Keratinocyte (primary cell): ENCODE measurements around the gene TPRA1. TPM values are rescaled to one million over a fixed set of nuclear protein-coding genes. Genes with fewer than 3 reads are reported as not detected.
A peak's percentile ranks its signal among the peaks of the same experiment; 100 is the strongest.

ENCODE experiments used
- DNase-seq: peaks from one replicate; pipeline ENCODE4 v3.0.0-alpha.2; 2011; ENCODE audit warnings: low read depth, missing footprints, low spot score
- FAIRE-seq: peaks from 2 replicates; lab custom pipeline; 2011; peaks lifted over from hg19 to GRCh38; lab: Jason Lieb, UNC
- H2AFZ ChIP-seq: 2 replicates; pipeline ENCODE4 v1.6.0; 2012; ENCODE audit warnings: low read length, control low read depth, inconsistent platforms; ENCODE audit not compliant: control insufficient read depth
- H3K27ac ChIP-seq: 2 replicates; pipeline ENCODE4 v1.5.1; 2011; ENCODE audit warnings: low read length; ENCODE audit not compliant: control insufficient read depth, insufficient read depth
- H3K27me3 ChIP-seq: 3 replicates; pipeline ENCODE4 v1.6.0; 2011; ENCODE audit warnings: low read length; ENCODE audit not compliant: control insufficient read depth, insufficient read depth; ENCODE audit errors: extremely low read depth
- H3K36me3 ChIP-seq, 2 experiments: 2 replicates in 1 of 2; 3 replicates in 1 of 2; pipeline ENCODE4 v1.5.1; 2011; ENCODE audit warnings: low read length in 2 of 2, mild to moderate bottlenecking in 1 of 2; ENCODE audit not compliant: control insufficient read depth in 2 of 2, insufficient read depth in 2 of 2; ENCODE audit errors: extremely low read depth in 1 of 2
- H3K4me1 ChIP-seq: 3 replicates; pipeline ENCODE4 v1.5.1; 2011; ENCODE audit warnings: low read length; ENCODE audit not compliant: control insufficient read depth, insufficient read depth; ENCODE audit errors: extremely low read depth
- H3K4me2 ChIP-seq: 3 replicates; pipeline ENCODE4 v1.6.0; 2011; ENCODE audit warnings: low read depth, low read length; ENCODE audit not compliant: control insufficient read depth, insufficient read depth; ENCODE audit errors: extremely low read depth
- H3K4me3 ChIP-seq, 3 experiments: fragments of 200-600 bp in 1 of 3; sonication (generic) in 1 of 3; 2 replicates in 2 of 3; 3 replicates in 1 of 3; pipeline ENCODE4 v1.5.1; 2011 to 2016; ENCODE audit warnings: low read length in 3 of 3, mild to moderate bottlenecking in 3 of 3, control low read depth in 2 of 3, inconsistent platforms in 1 of 3, low read depth in 1 of 3, mixed read lengths in 1 of 3, mixed run types in 1 of 3, moderate library complexity in 1 of 3; ENCODE audit not compliant: control insufficient read depth in 2 of 3, insufficient read depth in 2 of 3; ENCODE audit errors: extremely low read depth in 1 of 3
- H3K79me2 ChIP-seq: 2 replicates; pipeline ENCODE4 v1.6.0; 2012; ENCODE audit warnings: low read length; ENCODE audit not compliant: control insufficient read depth, insufficient read depth
- H3K9ac ChIP-seq: 3 replicates; pipeline ENCODE4 v1.6.0; 2011; ENCODE audit warnings: low read length; ENCODE audit not compliant: control insufficient read depth, insufficient read depth; ENCODE audit errors: extremely low read depth
- H3K9me1 ChIP-seq: 3 replicates; pipeline ENCODE4 v1.6.0; 2011; ENCODE audit warnings: low read length; ENCODE audit not compliant: control insufficient read depth, insufficient read depth; ENCODE audit errors: extremely low read depth
- H3K9me3 ChIP-seq: 2 replicates; pipeline ENCODE4 v1.5.1; 2012; ENCODE audit warnings: low read depth, low read length; ENCODE audit not compliant: control insufficient read depth
- H4K20me1 ChIP-seq: 3 replicates; pipeline ENCODE4 v1.6.0; 2011; ENCODE audit warnings: low read length; ENCODE audit not compliant: control insufficient read depth, insufficient read depth; ENCODE audit errors: extremely low read depth
- EZH2 ChIP-seq: IDR thresholded peaks from one replicate; pipeline ENCODE4 v1.6.1; 2012; ENCODE audit warnings: inconsistent platforms, mild to moderate bottlenecking, low read length, moderate library complexity
- dilution Hi-C: fragments of 300-500 bp; cut with MboI; formaldehyde crosslinking; loops from one replicate; pipeline ENCODE4 v1.7.0; 2020; ENCODE audit warnings: low sequenced_read_pairs; ENCODE audit not compliant: extremely low pct_ligation_motif_present
- polyA plus RNA-seq, 5 experiments: library from polyadenylated mRNA; depleted of rRNA in 3 of 5; stranded (reverse) in 3 of 5; stranded (forward) in 1 of 5; unstranded in 1 of 5; fragments of >200 nt; gene quantifications; 1 replicate in 1 of 5; 2 replicates in 3 of 5; 3 replicates in 1 of 5; pipeline versions ENCODE4 v1.2.1 to v1.2.3, GENCODE V29; 2011 to 2012; ENCODE audit warnings: missing spikeins in 2 of 5, low read depth in 1 of 5, low replicate concordance in 1 of 5
- TF ChIP-seq, protein P1 (sequence below), 3 experiments: IDR thresholded peaks in 1 of 3; conservative IDR thresholded peaks in 1 of 3; optimal IDR thresholded peaks in 1 of 3; 2 replicates in 2 of 3; 3 replicates in 1 of 3; pipeline versions ENCODE3 to v1.5.1; 2011; ENCODE audit warnings: low read length in 3 of 3, mild to moderate bottlenecking in 3 of 3, moderate library complexity in 2 of 3, control low read depth in 1 of 3, inconsistent platforms in 1 of 3; ENCODE audit not compliant: insufficient read depth in 2 of 3; ENCODE audit errors: extremely low read depth in 1 of 3

TPRA1 gene
- polyA plus RNA-seq, 1 donor (not counting 4 experiments of a cell fraction or from before 2014, with no cell fraction given) = 22.2 TPM

DNA sequence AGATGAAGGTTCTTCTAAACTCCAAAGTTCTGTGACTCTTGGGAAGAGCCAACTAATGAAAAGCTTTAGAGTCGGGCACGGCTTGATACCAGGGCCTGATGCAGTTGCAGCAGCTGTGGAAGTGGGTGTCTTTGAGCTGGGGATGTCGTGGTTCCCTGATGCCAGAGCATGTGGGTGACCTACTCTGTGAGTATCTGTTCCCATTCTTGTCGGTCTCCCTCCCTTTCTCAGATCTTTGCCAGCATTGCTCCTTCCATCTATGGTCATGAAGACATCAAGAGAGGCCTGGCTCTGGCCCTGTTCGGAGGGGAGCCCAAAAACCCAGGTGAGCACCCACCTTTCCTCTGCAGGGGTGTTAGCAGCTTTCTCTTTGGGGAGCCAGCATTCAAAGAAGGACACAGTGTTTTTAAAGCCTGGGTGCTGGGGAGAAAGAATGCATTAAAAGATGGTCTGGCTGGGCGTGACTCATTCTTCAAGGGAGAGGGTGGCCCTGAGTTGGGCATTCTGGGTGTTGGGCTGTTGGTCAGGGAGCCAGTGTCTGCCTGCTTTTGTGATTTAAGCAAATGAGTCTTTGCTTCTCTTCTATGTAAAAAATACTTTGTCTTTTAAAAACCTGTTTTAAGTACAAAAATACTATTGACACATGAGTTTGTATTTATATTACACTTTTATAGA lies 25.2 kb upstream of the TPRA1 start:
- FAIRE-seq = peak; percentile 20
- H3K27ac ChIP-seq = no peak overlapping the region
- no peaks in the 10 kb centered on the region for H3K27me3 ChIP-seq
- no peak overlapping the region for H3K4me2 ChIP-seq
- no peaks in the 10 kb centered on the region for H3K9me3 ChIP-seq
- H3K9ac ChIP-seq = no peak overlapping the region
- H3K4me1 ChIP-seq = no peaks in the 10 kb centered on the region
- no peaks in the 10 kb centered on the region for H4K20me1 ChIP-seq
- no peak for TF ChIP-seq EZH2
- TF ChIP-seq, protein P1, sequence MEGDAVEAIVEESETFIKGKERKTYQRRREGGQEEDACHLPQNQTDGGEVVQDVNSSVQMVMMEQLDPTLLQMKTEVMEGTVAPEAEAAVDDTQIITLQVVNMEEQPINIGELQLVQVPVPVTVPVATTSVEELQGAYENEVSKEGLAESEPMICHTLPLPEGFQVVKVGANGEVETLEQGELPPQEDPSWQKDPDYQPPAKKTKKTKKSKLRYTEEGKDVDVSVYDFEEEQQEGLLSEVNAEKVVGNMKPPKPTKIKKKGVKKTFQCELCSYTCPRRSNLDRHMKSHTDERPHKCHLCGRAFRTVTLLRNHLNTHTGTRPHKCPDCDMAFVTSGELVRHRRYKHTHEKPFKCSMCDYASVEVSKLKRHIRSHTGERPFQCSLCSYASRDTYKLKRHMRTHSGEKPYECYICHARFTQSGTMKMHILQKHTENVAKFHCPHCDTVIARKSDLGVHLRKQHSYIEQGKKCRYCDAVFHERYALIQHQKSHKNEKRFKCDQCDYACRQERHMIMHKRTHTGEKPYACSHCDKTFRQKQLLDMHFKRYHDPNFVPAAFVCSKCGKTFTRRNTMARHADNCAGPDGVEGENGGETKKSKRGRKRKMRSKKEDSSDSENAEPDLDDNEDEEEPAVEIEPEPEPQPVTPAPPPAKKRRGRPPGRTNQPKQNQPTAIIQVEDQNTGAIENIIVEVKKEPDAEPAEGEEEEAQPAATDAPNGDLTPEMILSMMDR (optimal IDR thresholded peaks at IDR 0.05 in 1 of 3, IDR thresholded peaks at IDR 0.05 in 1 of 3, conservative IDR thresholded peaks at IDR 0.05 in 1 of 3; ENCODE audit: extremely low read depth in 1 of 3, insufficient read depth in 2 of 3, low read length in 3 of 3) = no peak
- H3K4me3 ChIP-seq = no peak overlapping the region
- dilution Hi-C loops = no loop called here
- no peak overlapping the region for H2AFZ ChIP-seq
- H3K9me1 ChIP-seq = no peaks in the 10 kb centered on the region
- no peaks in the 10 kb centered on the region for H3K79me2 ChIP-seq
- DNase-seq = no peak
- peaks cover 1 to 22% of the 10 kb centered on the region in 2 experiments for H3K36me3 ChIP-seq

DNA sequence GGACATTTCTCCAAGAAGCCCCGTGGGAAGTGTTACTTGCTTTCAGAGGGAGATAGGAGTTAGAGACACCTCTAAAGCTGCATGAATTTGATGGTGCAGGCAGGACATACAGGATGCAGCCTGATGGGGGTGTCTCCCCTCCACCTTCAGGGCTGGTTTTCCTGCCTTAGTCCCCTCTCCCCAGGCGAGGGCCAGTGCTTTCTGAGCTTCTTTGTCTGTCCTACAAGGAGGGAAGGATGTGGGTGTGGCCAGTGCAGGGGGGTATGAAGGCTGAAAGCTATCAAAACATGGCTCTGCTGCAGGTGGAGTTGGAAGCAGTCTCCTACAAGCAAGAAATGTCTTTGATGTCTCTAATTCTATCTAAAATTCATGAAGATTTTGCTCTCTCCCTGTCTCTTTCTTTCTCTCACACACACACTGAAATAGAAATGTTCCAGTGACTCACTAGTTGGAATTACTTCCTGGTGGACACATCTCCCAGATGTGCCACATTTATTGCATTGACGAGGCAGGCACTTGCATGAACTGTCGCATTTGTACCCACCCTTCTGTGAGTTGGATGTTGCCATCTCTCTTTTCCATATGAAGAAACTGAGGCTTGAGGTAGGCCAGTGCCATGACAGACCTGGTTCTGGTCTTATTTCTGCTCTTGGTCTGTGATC lies 24.5 kb upstream of the TPRA1 start:
- FAIRE-seq = no peak
- H3K27ac ChIP-seq = no peak overlapping the region
- H3K79me2 ChIP-seq = no peaks in the 10 kb centered on the region
- dilution Hi-C loops = no loop called here
- TF ChIP-seq EZH2 = no peak
- TF ChIP-seq, protein P1 (optimal IDR thresholded peaks at IDR 0.05 in 1 of 3, IDR thresholded peaks at IDR 0.05 in 1 of 3, conservative IDR thresholded peaks at IDR 0.05 in 1 of 3; ENCODE audit: extremely low read depth in 1 of 3, insufficient read depth in 2 of 3, low read length in 3 of 3) = no peak
- no peaks in the 10 kb centered on the region for H3K9me1 ChIP-seq
- no peaks in the 10 kb centered on the region for H3K27me3 ChIP-seq
- H3K36me3 ChIP-seq = peaks cover 2 to 29% of the 10 kb centered on the region in 2 experiments
- no peaks in the 10 kb centered on the region for H3K4me1 ChIP-seq
- H4K20me1 ChIP-seq = no peaks in the 10 kb centered on the region
- no peak overlapping the region for H2AFZ ChIP-seq
- DNase-seq = no peak
- H3K4me2 ChIP-seq = no peak overlapping the region
- no peak overlapping the region for H3K4me3 ChIP-seq
- H3K9me3 ChIP-seq = no peaks in the 10 kb centered on the region
- no peak overlapping the region for H3K9ac ChIP-seq
